ENCODE results near the gene HYAL1. TPM values are rescaled to one million over a fixed set of nuclear protein-coding genes. Genes with fewer than 3 reads are reported as not detected.

HYAL1 gene
- total and polyA plus RNA-seq, 2 donors: 0.09 to 1.8 TPM

GRCh38 chr3:50260942-50261441 is 42.4 kb downstream of the HYAL1 start:
- peaks cover 25 to 32% of the 10 kb centered on the region in 2 donors for H3K36me3 ChIP-seq (ENCODE audit: control insufficient read depth in 2 of 2, insufficient read depth in 2 of 2, low read length in 1 of 2)
- no peak for DNase-seq (ENCODE audit: low read depth in 6 of 9, low spot score in 9 of 9)
- WGBS: 97% methylated on average over 5 of the region's 5 CpGs

GRCh38 chr3:50260027-50260941 is 43.1 kb downstream of the HYAL1 start:
- Histone ChIP-seq H3K4me1 (ENCODE audit: control insufficient read depth in 2 of 2, insufficient read depth in 2 of 2, low read length in 2 of 2) (peaks cover 3 to 28% of the 10 kb centered on the region in 2 donors), H3K4me3 (ENCODE audit: low read length in 2 of 2) (peak overlapping the region; percentile 44 to 54), H3K27me3 (ENCODE audit: control insufficient read depth in 2 of 2, insufficient read depth in 1 of 2, low read length in 1 of 2) (peaks cover 0 to 10% of the 10 kb centered on the region in 2 donors), H3K9me3 (ENCODE audit: control insufficient read depth in 2 of 2, insufficient read depth in 1 of 2, low read length in 1 of 2) (no peaks in the 10 kb centered on the region), H3K27ac (ENCODE audit: low read depth in 1 of 2, low read length in 1 of 2) (peak overlapping the region; percentile 70 to 77), H3K36me3 (ENCODE audit: control insufficient read depth in 2 of 2, insufficient read depth in 2 of 2, low read length in 1 of 2) (peaks cover 32 to 36% of the 10 kb centered on the region in 2 donors)
- WGBS: 3% methylated on average over 70 of the region's 70 CpGs
- DNase-seq (ENCODE audit: low read depth in 6 of 9, low spot score in 9 of 9): peak in 8 of 9 donors; percentile 57 to 88 (median 80)

More at GRCh38 chr3:50260942-50261441, 42.4 kb downstream of the HYAL1 start:
- Histone ChIP-seq H3K4me3 (ENCODE audit: low read length in 2 of 2) (no peak overlapping the region), H3K27me3 (ENCODE audit: control insufficient read depth in 2 of 2, insufficient read depth in 1 of 2, low read length in 1 of 2) (peaks cover 0 to 17% of the 10 kb centered on the region in 2 donors), H3K9me3 (ENCODE audit: control insufficient read depth in 2 of 2, insufficient read depth in 1 of 2, low read length in 1 of 2) (no peaks in the 10 kb centered on the region), H3K4me1 (ENCODE audit: control insufficient read depth in 2 of 2, insufficient read depth in 2 of 2, low read length in 2 of 2) (peaks cover 3 to 30% of the 10 kb centered on the region in 2 donors), H3K27ac (ENCODE audit: low read depth in 1 of 2, low read length in 1 of 2) (no peak overlapping the region)

- 64% methylated on average over 18 of the region's 18 CpGs for WGBS
- peaks cover 38 to 43% of the 10 kb centered on the region in 2 donors for H3K36me3 ChIP-seq (ENCODE audit: control insufficient read depth in 2 of 2, insufficient read depth in 2 of 2, low read length in 1 of 2)
- no peak for DNase-seq (ENCODE audit: low read depth in 6 of 9, low spot score in 9 of 9)
- H3K27me3 ChIP-seq (ENCODE audit: control insufficient read depth in 2 of 2, insufficient read depth in 1 of 2, low read length in 1 of 2): peaks cover 0 to 5% of the 10 kb centered on the region in 2 donors
- H3K9me3 ChIP-seq (ENCODE audit: control insufficient read depth in 2 of 2, insufficient read depth in 1 of 2, low read length in 1 of 2): no peaks in the 10 kb centered on the region
- H3K4me3 ChIP-seq (ENCODE audit: low read length in 2 of 2): no peak overlapping the region
- H3K4me1 ChIP-seq (ENCODE audit: control insufficient read depth in 2 of 2, insufficient read depth in 2 of 2, low read length in 2 of 2): peaks cover 3 to 24% of the 10 kb centered on the region in 2 donors
- peak overlapping the region in 1 of 2 donors; percentile 32 for H3K27ac ChIP-seq (ENCODE audit: low read depth in 1 of 2, low read length in 1 of 2)
Measured at GRCh38 chr3:50259432-50260026, 43.8 kb downstream of the HYAL1 start.

GRCh38 chr3:50258979-50259378 is 44.4 kb downstream of the HYAL1 start:
- peaks cover 42 to 49% of the 10 kb centered on the region in 2 donors for H3K36me3 ChIP-seq (ENCODE audit: control insufficient read depth in 2 of 2, insufficient read depth in 2 of 2, low read length in 1 of 2)
- peak overlapping the region; percentile 32 to 33 for H3K27ac ChIP-seq (ENCODE audit: low read depth in 1 of 2, low read length in 1 of 2)
- DNase-seq (ENCODE audit: low read depth in 6 of 9, low spot score in 9 of 9): no peak
- no peaks in the 10 kb centered on the region for H3K9me3 ChIP-seq (ENCODE audit: control insufficient read depth in 2 of 2, insufficient read depth in 1 of 2, low read length in 1 of 2)
- H3K4me1 ChIP-seq (ENCODE audit: control insufficient read depth in 2 of 2, insufficient read depth in 2 of 2, low read length in 2 of 2): peaks cover 3 to 24% of the 10 kb centered on the region in 2 donors
- H3K27me3 ChIP-seq (ENCODE audit: control insufficient read depth in 2 of 2, insufficient read depth in 1 of 2, low read length in 1 of 2): peaks cover 0 to 5% of the 10 kb centered on the region in 2 donors
- no peak overlapping the region for H3K4me3 ChIP-seq (ENCODE audit: low read length in 2 of 2)
- WGBS: 94% methylated on average over 16 of the region's 16 CpGs

DNA sequence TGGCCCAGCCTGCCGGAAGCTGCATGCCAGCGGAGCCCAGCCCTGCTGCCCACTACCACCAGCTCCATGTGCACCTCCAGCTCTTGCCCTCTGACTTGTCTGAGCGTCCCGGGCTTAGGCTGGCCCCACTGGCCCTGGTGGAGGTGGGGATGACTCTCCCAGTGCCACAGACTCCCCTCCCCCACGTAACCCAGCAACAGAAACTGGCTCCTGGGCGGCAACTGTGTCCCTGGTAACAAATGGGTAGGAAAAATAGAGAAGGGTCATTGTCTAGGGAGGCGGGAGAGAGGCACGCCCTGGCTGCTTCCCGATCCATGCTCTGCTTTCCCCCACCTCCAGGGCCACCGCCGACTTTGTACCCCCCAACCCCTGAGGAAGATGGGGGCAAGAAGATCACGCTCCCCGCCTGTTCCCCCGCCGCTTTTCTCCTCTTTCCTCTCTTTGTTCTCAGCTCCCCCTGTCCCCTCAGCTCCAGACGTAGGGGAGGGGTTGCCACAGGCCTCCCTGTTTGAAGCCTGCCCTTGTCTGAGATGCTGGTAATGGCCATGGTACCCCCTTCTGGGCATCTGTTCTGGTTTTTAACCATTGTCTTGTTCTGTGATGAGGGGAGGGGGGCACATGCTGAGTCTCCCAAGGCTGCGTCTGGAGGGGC is 45.2 kb downstream of the HYAL1 start:
- Histone ChIP-seq H3K4me1 (ENCODE audit: control insufficient read depth in 2 of 2, insufficient read depth in 2 of 2, low read length in 2 of 2) (peaks cover 3 to 24% of the 10 kb centered on the region in 2 donors), H3K9me3 (ENCODE audit: control insufficient read depth in 2 of 2, insufficient read depth in 1 of 2, low read length in 1 of 2) (no peaks in the 10 kb centered on the region), H3K27ac (ENCODE audit: low read depth in 1 of 2, low read length in 1 of 2) (peak overlapping the region in 1 of 2 donors; percentile 55), H3K4me3 (ENCODE audit: low read length in 2 of 2) (no peak overlapping the region), H3K27me3 (ENCODE audit: control insufficient read depth in 2 of 2, insufficient read depth in 1 of 2, low read length in 1 of 2) (peaks cover 0 to 5% of the 10 kb centered on the region in 2 donors), H3K36me3 (ENCODE audit: control insufficient read depth in 2 of 2, insufficient read depth in 2 of 2, low read length in 1 of 2) (peaks cover 47 to 56% of the 10 kb centered on the region in 2 donors)
- WGBS: 97% methylated on average over 17 of the region's 17 CpGs
- no peak for DNase-seq (ENCODE audit: low read depth in 6 of 9, low spot score in 9 of 9)

DNA sequence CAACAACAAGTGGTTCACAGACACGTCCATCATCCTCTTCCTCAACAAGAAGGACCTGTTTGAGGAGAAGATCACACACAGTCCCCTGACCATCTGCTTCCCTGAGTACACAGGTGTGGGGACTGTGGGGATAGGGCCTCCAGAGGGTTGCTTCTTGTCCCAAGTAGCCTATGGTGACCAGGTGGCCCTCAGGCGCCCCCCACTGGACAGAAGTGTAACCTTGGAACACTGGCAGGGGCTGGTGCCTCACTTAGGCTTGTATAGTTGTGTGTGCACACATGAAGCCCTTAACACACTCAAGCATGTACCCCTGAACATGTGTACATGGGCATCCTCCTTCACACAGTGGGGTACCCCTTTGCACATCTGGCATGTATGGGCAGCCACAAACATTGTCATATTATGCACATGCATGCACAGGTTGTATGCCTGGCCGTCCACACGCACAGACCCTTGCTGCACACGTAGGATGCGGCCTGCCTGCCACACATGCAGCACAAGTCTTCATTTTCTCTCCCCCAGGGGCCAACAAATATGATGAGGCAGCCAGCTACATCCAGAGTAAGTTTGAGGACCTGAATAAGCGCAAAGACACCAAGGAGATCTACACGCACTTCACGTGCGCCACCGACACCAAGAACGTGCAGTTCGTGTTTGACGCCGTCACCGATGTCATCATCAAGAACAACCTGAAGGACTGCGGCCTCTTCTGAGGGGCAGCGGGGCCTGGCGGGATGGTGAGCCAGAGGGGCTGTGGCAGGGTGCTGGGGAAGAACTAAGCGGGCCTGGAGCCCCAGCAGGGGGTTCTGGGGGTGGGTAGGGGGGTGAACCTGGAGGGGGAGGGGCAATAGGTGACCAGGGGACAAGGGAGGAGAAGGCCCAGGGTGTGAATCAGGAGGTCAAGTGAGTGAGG is 46.1 kb downstream of the HYAL1 start:
- Histone ChIP-seq H3K9me3 (ENCODE audit: control insufficient read depth in 2 of 2, insufficient read depth in 1 of 2, low read length in 1 of 2) (no peaks in the 10 kb centered on the region), H3K27me3 (ENCODE audit: control insufficient read depth in 2 of 2, insufficient read depth in 1 of 2, low read length in 1 of 2) (peaks cover 0 to 5% of the 10 kb centered on the region in 2 donors), H3K4me3 (ENCODE audit: low read length in 2 of 2) (no peak overlapping the region), H3K36me3 (ENCODE audit: control insufficient read depth in 2 of 2, insufficient read depth in 2 of 2, low read length in 1 of 2) (peaks cover 56 to 65% of the 10 kb centered on the region in 2 donors), H3K27ac (ENCODE audit: low read depth in 1 of 2, low read length in 1 of 2) (no peak overlapping the region), H3K4me1 (ENCODE audit: control insufficient read depth in 2 of 2, insufficient read depth in 2 of 2, low read length in 2 of 2) (peaks cover 3 to 24% of the 10 kb centered on the region in 2 donors)
- no peak for DNase-seq (ENCODE audit: low read depth in 6 of 9, low spot score in 9 of 9)
- WGBS: 96% methylated on average over 20 of the region's 20 CpGs

DNA sequence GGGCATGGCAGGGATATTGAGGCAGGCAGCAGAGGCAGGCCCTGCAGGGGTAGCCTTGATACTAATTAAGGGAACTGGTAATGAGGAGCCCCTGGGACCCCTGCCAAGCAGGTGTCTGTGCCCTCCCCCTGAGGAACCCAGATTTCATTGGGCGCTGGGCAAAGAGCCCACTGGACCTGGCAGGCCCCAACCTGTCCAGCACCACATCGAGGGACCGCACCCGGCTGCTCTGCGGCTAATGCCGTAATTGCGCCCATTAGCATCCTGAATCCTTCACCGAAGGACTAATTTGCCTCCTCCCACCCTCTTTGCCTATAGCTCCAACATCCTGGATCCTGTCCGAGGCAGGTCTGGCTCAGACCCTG is 48.1 kb downstream of the HYAL1 start:
- WGBS: 94% methylated on average over 9 of the region's 9 CpGs
- no peak for DNase-seq (ENCODE audit: low read depth in 6 of 9, low spot score in 9 of 9)
- Histone ChIP-seq H3K4me3 (ENCODE audit: low read length in 2 of 2) (no peak overlapping the region), H3K36me3 (ENCODE audit: control insufficient read depth in 2 of 2, insufficient read depth in 2 of 2, low read length in 1 of 2) (peaks cover 74 to 84% of the 10 kb centered on the region in 2 donors), H3K9me3 (ENCODE audit: control insufficient read depth in 2 of 2, insufficient read depth in 1 of 2, low read length in 1 of 2) (no peaks in the 10 kb centered on the region), H3K27me3 (ENCODE audit: control insufficient read depth in 2 of 2, insufficient read depth in 1 of 2, low read length in 1 of 2) (peaks cover 0 to under 1% of the 10 kb centered on the region in 2 donors), H3K27ac (ENCODE audit: low read depth in 1 of 2, low read length in 1 of 2) (peak overlapping the region in 1 of 2 donors; percentile 53), H3K4me1 (ENCODE audit: control insufficient read depth in 2 of 2, insufficient read depth in 2 of 2, low read length in 2 of 2) (peaks cover 0 to 16% of the 10 kb centered on the region in 2 donors)

GRCh38 chr3:50254577-50255250 is 48.7 kb downstream of the HYAL1 start:
- Histone ChIP-seq H3K36me3 (ENCODE audit: control insufficient read depth in 2 of 2, insufficient read depth in 2 of 2, low read length in 1 of 2) (peaks cover 76 to 89% of the 10 kb centered on the region in 2 donors), H3K27ac (ENCODE audit: low read depth in 1 of 2, low read length in 1 of 2) (peak overlapping the region in 1 of 2 donors; percentile 53), H3K9me3 (ENCODE audit: control insufficient read depth in 2 of 2, insufficient read depth in 1 of 2, low read length in 1 of 2) (no peaks in the 10 kb centered on the region), H3K4me1 (ENCODE audit: control insufficient read depth in 2 of 2, insufficient read depth in 2 of 2, low read length in 2 of 2) (peaks cover 0 to 16% of the 10 kb centered on the region in 2 donors), H3K4me3 (ENCODE audit: low read length in 2 of 2) (no peak overlapping the region), H3K27me3 (ENCODE audit: control insufficient read depth in 2 of 2, insufficient read depth in 1 of 2, low read length in 1 of 2) (no peaks in the 10 kb centered on the region)
- DNase-seq (ENCODE audit: low read depth in 6 of 9, low spot score in 9 of 9): no peak
- WGBS: 96% methylated on average over 8 of the region's 8 CpGs

Measured in thymus (tissue), 11 donors.